Brain microvascular endothelial cell (primary cell): Measurements from ENCODE around the gene CKAP4.

Experiments
- DNase-seq: peaks from one replicate; pipeline ENCODE4 v3.0.0-alpha.2; 2020
- H3K27ac ChIP-seq: fragments of 250-450 bp; sonication (Bioruptor Pico); 2 replicates; pipeline ENCODE4 v1.5.1; 2020; ENCODE audit warnings: mild to moderate bottlenecking, moderate library complexity
- H3K27me3 ChIP-seq: fragments of 250-450 bp; sonication (Bioruptor Pico); replicated peaks from 2 replicates; pipeline ENCODE4 v1.5.1; 2020; ENCODE audit warnings: mild to moderate bottlenecking
- H3K36me3 ChIP-seq: fragments of 250-450 bp; sonication (Bioruptor Pico); replicated peaks from 2 replicates; pipeline ENCODE4 v1.5.1; 2020; ENCODE audit warnings: mild to moderate bottlenecking
- H3K4me3 ChIP-seq: 2 replicates; pipeline ENCODE4 v1.5.1; 2011; ENCODE audit warnings: low read depth, mild to moderate bottlenecking, control low read depth, low read length, moderate library complexity
- CTCF ChIP-seq: IDR thresholded peaks from 2 replicates; pipeline ENCODE4 v1.5.1; 2011; ENCODE audit warnings: low read depth, mild to moderate bottlenecking, moderate library complexity, low read length, control low read depth, inconsistent platforms; ENCODE audit errors: missing control alignments
- in situ Hi-C: cut with HindIII; loops from 2 replicates; pipeline ENCODE4 v1.10.0; 2017; ENCODE audit warnings: low sequenced_read_pairs, low pct_ligation_motif_present

CKAP4 gene

GRCh38 chr12:106285982-106286381, 38.2 kb upstream of the CKAP4 start:
- Histone ChIP-seq H3K4me3 (no peak overlapping the region), H3K27me3 (no peaks in the 10 kb centered on the region), H3K36me3 (no peaks in the 10 kb centered on the region), H3K27ac (no peak overlapping the region)
- no peak for TF ChIP-seq CTCF
- in situ Hi-C loops = no loop called here
- no peak for DNase-seq

- H3K36me3 ChIP-seq = no peaks in the 10 kb centered on the region
- in situ Hi-C loops = no loop called here
These were observed 36.7 kb upstream of the CKAP4 start for GRCh38 chr12:106284358-106285105.

GRCh38 chr12:106282457-106283097, 34.8 kb upstream of the CKAP4 start:
- TF ChIP-seq CTCF = peak; percentile 81
- DNase-seq = peak; percentile 40
- Histone ChIP-seq H3K27ac (no peak overlapping the region), H3K27me3 (no peaks in the 10 kb centered on the region), H3K36me3 (no peaks in the 10 kb centered on the region), H3K4me3 (no peak overlapping the region)
- in situ Hi-C loops = no loop called here

More at GRCh38 chr12:106284358-106285105, 36.7 kb upstream of the CKAP4 start:
- H3K27ac ChIP-seq = no peak overlapping the region
- no peaks in the 10 kb centered on the region for H3K27me3 ChIP-seq
- DNase-seq = no peak
- H3K4me3 ChIP-seq = no peak overlapping the region
- no peak for TF ChIP-seq CTCF

GRCh38 chr12:106281804-106282203, 34.0 kb upstream of the CKAP4 start:
- Histone ChIP-seq H3K27ac (no peak overlapping the region), H3K27me3 (no peaks in the 10 kb centered on the region), H3K36me3 (no peaks in the 10 kb centered on the region), H3K4me3 (no peak overlapping the region)
- no peak for TF ChIP-seq CTCF
- in situ Hi-C loops = no loop called here
- no peak for DNase-seq

- DNase-seq = no peak
- Histone ChIP-seq H3K27ac (no peak overlapping the region), H3K4me3 (no peak overlapping the region), H3K27me3 (no peaks in the 10 kb centered on the region), H3K36me3 (no peaks in the 10 kb centered on the region)
- TF ChIP-seq CTCF = no peak
- in situ Hi-C loops = no loop called here
These were observed 33.4 kb upstream of the CKAP4 start for GRCh38 chr12:106281056-106281782.
